Measurements from ENCODE around the gene ADGRA3.

ADGRA3 gene

GRCh38 chr4:22490718-22491315, 25.0 kb downstream of the ADGRA3 start:
- no peak for TF ChIP-seq ZNF830 (tag by site-specific recombination; IDR thresholded peaks at IDR 0.05; ENCODE audit: low read depth)
- TF ChIP-seq SCRT2 (tag by site-specific recombination; IDR thresholded peaks at IDR 0.05): peak; percentile 69
- Histone ChIP-seq H3K4me1 (ENCODE audit: control insufficient read depth, insufficient read depth, low read length) (peaks cover 8% of the 10 kb centered on the region), H3K27ac (ENCODE audit: extremely low read depth, low read depth, low read length) (no peak overlapping the region), H3K36me3 (ENCODE audit: control insufficient read depth in 2 of 2, insufficient read depth in 1 of 2, low read length in 2 of 2) (no peaks in the 10 kb centered on the region), H3K4me3 (ENCODE audit: low read depth, low read length) (no peak overlapping the region), H3K9me3 (ENCODE audit: control insufficient read depth, insufficient read depth, low read depth, low read length) (no peaks in the 10 kb centered on the region)
- POLR2A ChIA-PET: no interaction called here
- CTCF ChIA-PET: interaction anchor here (0.6 kb wide), 1 partner anchor 700 kb away, joined by 4 read pairs; no protein-coding TSS in a partner anchor

- ChIA-PET CTCF (no interaction called here), POLR2A (no interaction called here)
- H3K4me1 ChIP-seq (ENCODE audit: control insufficient read depth, insufficient read depth, low read length): peaks cover 19% of the 10 kb centered on the region
- no peaks in the 10 kb centered on the region for H3K36me3 ChIP-seq (ENCODE audit: control insufficient read depth in 2 of 2, insufficient read depth in 1 of 2, low read length in 2 of 2)
- H3K4me3 ChIP-seq (ENCODE audit: low read depth, low read length): no peak overlapping the region
- no peak overlapping the region for H3K27ac ChIP-seq (ENCODE audit: extremely low read depth, low read depth, low read length)
- TF ChIP-seq ZIC2 (tag by site-specific recombination; IDR thresholded peaks at IDR 0.05): peak; percentile 68
- no peak for TF ChIP-seq ZNF112 (tag by site-specific recombination; IDR thresholded peaks at IDR 0.05)
- no peaks in the 10 kb centered on the region for H3K9me3 ChIP-seq (ENCODE audit: control insufficient read depth, insufficient read depth, low read depth, low read length)
Observed at GRCh38 chr4:22488106-22488505, 27.8 kb downstream of the ADGRA3 start.

- Histone ChIP-seq H3K4me1 (ENCODE audit: control insufficient read depth, insufficient read depth, low read length) (peaks cover 22% of the 10 kb centered on the region), H3K4me3 (ENCODE audit: low read depth, low read length) (no peak overlapping the region), H3K9me3 (ENCODE audit: control insufficient read depth, insufficient read depth, low read depth, low read length) (no peaks in the 10 kb centered on the region), H3K36me3 (ENCODE audit: control insufficient read depth in 2 of 2, insufficient read depth in 1 of 2, low read length in 2 of 2) (no peaks in the 10 kb centered on the region), H3K27ac (ENCODE audit: extremely low read depth, low read depth, low read length) (no peak overlapping the region)
- POLR2A ChIA-PET: no interaction called here
- TF ChIP-seq ZNF433 (tag by site-specific recombination; IDR thresholded peaks at IDR 0.05; ENCODE audit: low read depth) (no peak), GLI4 (tag by site-specific recombination; IDR thresholded peaks at IDR 0.05) (no peak), ZNF629 (tag by site-specific recombination; IDR thresholded peaks at IDR 0.05) (no peak), ZNF10 (tag by site-specific recombination; IDR thresholded peaks at IDR 0.05) (no peak), SETDB1 (IDR thresholded peaks at IDR 0.05; ENCODE audit: insufficient read length, low read length) (no peak), ZNF561 (tag by site-specific recombination; IDR thresholded peaks at IDR 0.05; ENCODE audit: borderline replicate concordance) (no peak), ZNF48 (tag by site-specific recombination; IDR thresholded peaks at IDR 0.05) (no peak), ZBTB44 (tag by site-specific recombination; IDR thresholded peaks at IDR 0.05) (no peak), ZNF658 (tag by site-specific recombination; IDR thresholded peaks at IDR 0.05) (no peak), KLF8 (tag by site-specific recombination; IDR thresholded peaks at IDR 0.05) (no peak), PBX3 (CRISPR knock-in tag; IDR thresholded peaks at IDR 0.05) (no peak), ZNF549 (tag by site-specific recombination; IDR thresholded peaks at IDR 0.05) (no peak), ZNF621 (tag by site-specific recombination; IDR thresholded peaks at IDR 0.05) (no peak)
- CTCF ChIA-PET: no interaction called here
Observed at GRCh38 chr4:22487328-22487727, 28.5 kb downstream of the ADGRA3 start.

DNA sequence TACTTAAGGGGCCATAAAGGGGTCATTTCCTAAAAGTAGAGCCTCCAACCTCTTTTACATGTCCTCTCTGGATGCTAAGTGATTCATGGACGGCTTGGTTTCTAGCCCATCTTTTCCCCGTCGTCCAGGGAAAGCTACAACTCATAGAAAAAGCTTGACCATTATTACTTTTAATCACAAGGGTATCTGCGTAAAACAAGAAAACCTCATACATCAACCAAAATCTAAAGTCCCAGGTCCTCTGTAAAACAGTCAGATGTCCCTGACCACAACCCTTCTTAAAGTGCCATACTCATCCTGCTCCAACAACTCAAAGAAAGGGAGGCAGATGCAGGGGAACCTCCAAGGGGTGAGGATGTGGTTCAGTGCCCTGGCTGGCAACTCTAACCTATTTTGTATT, 29.6 kb downstream of the ADGRA3 start:
- no peaks in the 10 kb centered on the region for H3K36me3 ChIP-seq (ENCODE audit: control insufficient read depth in 2 of 2, insufficient read depth in 1 of 2, low read length in 2 of 2)
- no peaks in the 10 kb centered on the region for H3K9me3 ChIP-seq (ENCODE audit: control insufficient read depth, insufficient read depth, low read depth, low read length)
- TF ChIP-seq ZNF157 (tag by site-specific recombination; IDR thresholded peaks at IDR 0.05): no peak
- TF ChIP-seq ZNF664 (tag by site-specific recombination; IDR thresholded peaks at IDR 0.05): no peak
- TF ChIP-seq ZBTB17 (tag by site-specific recombination; IDR thresholded peaks at IDR 0.05): no peak
- no peak for TF ChIP-seq ZNF221 (tag by site-specific recombination; IDR thresholded peaks at IDR 0.05; ENCODE audit: borderline replicate concordance)
- TF ChIP-seq MZF1 (tag by site-specific recombination; IDR thresholded peaks at IDR 0.05; ENCODE audit: borderline replicate concordance): no peak
- no peak for TF ChIP-seq ZNF791 (tag by site-specific recombination; IDR thresholded peaks at IDR 0.05)
- TF ChIP-seq ZNF792 (tag by site-specific recombination; IDR thresholded peaks at IDR 0.05): no peak
- TF ChIP-seq INSM2 (tag by site-specific recombination; IDR thresholded peaks at IDR 0.05): no peak
- TF ChIP-seq ZNF266 (tag by site-specific recombination; IDR thresholded peaks at IDR 0.05; ENCODE audit: low read depth): no peak
- TF ChIP-seq KLF16 (tag by site-specific recombination; IDR thresholded peaks at IDR 0.05): no peak
- CTCF ChIA-PET: interaction anchor here (1.1 kb wide), 1 partner anchor 23 kb away, joined by 3 read pairs; no protein-coding TSS in a partner anchor
- H3K4me3 ChIP-seq (ENCODE audit: low read depth, low read length): no peak overlapping the region
- H3K4me1 ChIP-seq (ENCODE audit: control insufficient read depth, insufficient read depth, low read length): peaks cover 22% of the 10 kb centered on the region
- POLR2A ChIA-PET: interaction anchor here (0.7 kb wide), 1 partner anchor 13 kb away, joined by 3 read pairs; no protein-coding TSS in a partner anchor
- no peak overlapping the region for H3K27ac ChIP-seq (ENCODE audit: extremely low read depth, low read depth, low read length)

All from HEK293 (cell line).